ENCODE data around the gene APBB1. TPM values are rescaled to one million over a fixed set of nuclear protein-coding genes. Genes with fewer than 3 reads are reported as not detected.

The APBB1 gene
- 10 to 100 TPM; 30.4 to 66.8 (median 40.0) TPM for total RNA-seq

- H3K36me3 ChIP-seq, result no peaks in the 10 kb centered on the region
- H3K27me3 ChIP-seq, result no peaks in the 10 kb centered on the region
- DNase-seq, result peak; percentile 47 to 95
- peak within 1 kb of the TSS; percentile 90 to 97 (median 94) for H3K27ac ChIP-seq
- peaks cover 21 to 37% (median 24%) of the 10 kb centered on the region in 4 donors for H3K4me1 ChIP-seq
- peak; percentile 86 to 96 for ATAC-seq (ENCODE audit: low FRiP score in 2 of 2)
- H3K4me3 ChIP-seq, result peak within 1 kb of the TSS; percentile 81 to 99 (median 91)
- no peaks in the 10 kb centered on the region for H3K9me3 ChIP-seq
- 1% methylated on average over 19 to 63 of the region's 75 CpGs for WGBS, 2 donors
- TF ChIP-seq CTCF (IDR thresholded peaks at IDR 0.05) (peak in 4 of 6 experiments; percentile 25 to 42 (median 32)), POLR2AphosphoS5 (IDR thresholded peaks at IDR 0.05) (peak in 1 of 2 donors; percentile 34), EP300 (IDR thresholded peaks at IDR 0.05) (no peak), POLR2A (IDR thresholded peaks at IDR 0.05) (peak in 2 of 4 donors; percentile 66)
Observed at GRCh38 chr11:6419009-6419631, at the start of gene APBB1. Gene APBB1 (minus strand): TSS chr11:6419094. CDS start chr11:6411347, 7,747 bp downstream.

GRCh38 chr11:6459099-6459450 is 40.2 kb upstream of the APBB1 start:
- DNase-seq (no peak), ATAC-seq (ENCODE audit: low FRiP score in 2 of 2) (no peak)
- Histone ChIP-seq H3K27ac (no peak overlapping the region), H3K27me3 (no peaks in the 10 kb centered on the region), H3K36me3 (peaks cover 11 to 86% (median 52%) of the 10 kb centered on the region in 4 donors), H3K9me3 (no peaks in the 10 kb centered on the region), H3K4me1 (no peaks in the 10 kb centered on the region), H3K4me3 (no peak overlapping the region)
- no peak for TF ChIP-seq POLR2A (IDR thresholded peaks at IDR 0.05)
- TF ChIP-seq CTCF (IDR thresholded peaks at IDR 0.05), result no peak
- no peak for TF ChIP-seq EP300 (IDR thresholded peaks at IDR 0.05)
- TF ChIP-seq POLR2AphosphoS5 (IDR thresholded peaks at IDR 0.05), result no peak
- WGBS, 2 donors, result 80 to 85% methylated on average over 1 of the region's 1 CpG

GRCh38 chr11:6458352-6459098 is 39.6 kb upstream of the APBB1 start:
- no peaks in the 10 kb centered on the region for H3K27me3 ChIP-seq

GRCh38 chr11:6457581-6458320 is 38.9 kb upstream of the APBB1 start:
- DNase-seq, result peak in 1 of 2 donors; percentile 70
- Histone ChIP-seq H3K4me1 (no peaks in the 10 kb centered on the region), H3K9me3 (no peaks in the 10 kb centered on the region), H3K4me3 (no peak overlapping the region), H3K27me3 (no peaks in the 10 kb centered on the region), H3K36me3 (peaks cover 19 to 88% (median 56%) of the 10 kb centered on the region in 4 donors), H3K27ac (peak overlapping the region in 2 of 4 donors; percentile 7 to 46)
- ATAC-seq (ENCODE audit: low FRiP score in 2 of 2), result peak; percentile 13 to 34
- no peak for TF ChIP-seq EP300 (IDR thresholded peaks at IDR 0.05)
- TF ChIP-seq POLR2AphosphoS5 (IDR thresholded peaks at IDR 0.05), result no peak
- no peak for TF ChIP-seq POLR2A (IDR thresholded peaks at IDR 0.05)
- TF ChIP-seq CTCF (IDR thresholded peaks at IDR 0.05), result no peak
- 92 to 94% methylated on average over 21 to 26 of the region's 26 CpGs for WGBS, 2 donors

More at GRCh38 chr11:6458352-6459098, 39.6 kb upstream of the APBB1 start:
- WGBS, 2 donors, result 61% methylated on average over 2 of the region's 2 CpGs
- H3K9me3 ChIP-seq, result no peaks in the 10 kb centered on the region
- ATAC-seq (ENCODE audit: low FRiP score in 2 of 2) (peak in 1 of 2 donors; percentile 83), DNase-seq (no peak)
- no peak overlapping the region for H3K4me3 ChIP-seq
- no peaks in the 10 kb centered on the region for H3K4me1 ChIP-seq
- peak overlapping the region in 1 of 4 donors; percentile 46 for H3K27ac ChIP-seq
- TF ChIP-seq POLR2A (IDR thresholded peaks at IDR 0.05) (no peak), EP300 (IDR thresholded peaks at IDR 0.05) (no peak), CTCF (IDR thresholded peaks at IDR 0.05) (no peak), POLR2AphosphoS5 (IDR thresholded peaks at IDR 0.05) (no peak)
- H3K36me3 ChIP-seq, result peaks cover 11 to 86% (median 53%) of the 10 kb centered on the region in 4 donors
